IPS-15b (cell line): ENCODE results near the gene RNLS.

Experiments
- H3K27me3 ChIP-seq: one replicate; pipeline ENCODE4 v1.6.1; 2013; ENCODE audit warnings: low read length; ENCODE audit not compliant: control insufficient read depth, insufficient read depth
- H3K36me3 ChIP-seq: one replicate; pipeline ENCODE4 v1.6.1; 2013; ENCODE audit warnings: low read length; ENCODE audit not compliant: control insufficient read depth, insufficient read depth
- H3K4me1 ChIP-seq: one replicate; pipeline ENCODE4 v1.6.1; 2013; ENCODE audit warnings: mild to moderate bottlenecking, low read length; ENCODE audit not compliant: control insufficient read depth, insufficient read depth
- H3K4me3 ChIP-seq: one replicate; pipeline ENCODE4 v1.5.1; 2013; ENCODE audit warnings: low read depth, low read length
- H3K9ac ChIP-seq: one replicate; pipeline ENCODE4 v1.6.1; 2013; ENCODE audit warnings: low read depth, mild to moderate bottlenecking, low read length
- H3K9me3 ChIP-seq: one replicate; pipeline ENCODE4 v1.6.1; 2013; ENCODE audit warnings: mild to moderate bottlenecking, low read length; ENCODE audit not compliant: control insufficient read depth, insufficient read depth

RNLS gene

DNA sequence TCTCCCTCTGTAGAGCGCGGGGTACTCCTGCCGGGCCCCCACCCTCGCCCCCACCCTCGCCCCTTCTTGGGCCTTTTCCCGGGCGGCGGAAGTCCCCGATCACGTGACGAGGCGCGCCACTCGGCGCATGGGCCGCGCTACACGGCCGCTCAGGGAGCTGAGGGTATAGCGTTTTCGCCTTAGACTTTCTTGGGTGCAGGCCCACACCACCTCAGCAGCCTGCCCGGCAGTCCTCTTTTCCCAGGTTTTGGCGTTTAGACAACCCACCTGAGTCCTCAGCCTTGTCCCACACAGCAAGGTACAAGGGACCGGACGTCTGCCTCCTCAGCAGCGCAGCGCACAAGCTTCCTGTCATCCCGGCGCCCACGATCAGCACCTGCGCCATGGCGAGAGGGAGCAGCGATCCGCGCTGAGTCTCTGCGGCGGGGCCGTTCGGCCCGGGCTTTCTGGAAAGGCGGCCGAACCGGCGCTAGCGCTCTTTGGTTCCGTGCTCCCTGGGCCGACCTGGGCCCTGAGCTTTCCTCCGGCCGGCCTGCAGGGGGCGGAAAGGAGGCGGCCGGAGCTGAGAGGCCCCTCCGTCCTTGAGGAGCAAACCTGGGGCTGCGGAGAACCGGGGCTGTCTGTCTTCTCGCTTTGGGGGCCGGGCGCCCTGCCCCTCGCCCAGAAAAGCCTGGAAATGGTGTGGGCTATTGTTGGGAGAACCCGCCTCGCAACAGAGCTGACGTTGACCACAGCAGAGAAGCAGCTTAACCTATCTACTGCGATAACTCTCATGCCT, at the start of gene RNLS:
Gene RNLS (minus strand): TSS at position 513 of the 778 bp plus-strand sequence.
- no peaks in the 10 kb centered on the region for H3K9me3 ChIP-seq
- H3K36me3 ChIP-seq: no peaks in the 10 kb centered on the region
- H3K4me3 ChIP-seq: peak within 1 kb of the TSS; percentile 92
- no peaks in the 10 kb centered on the region for H3K4me1 ChIP-seq
- H3K27me3 ChIP-seq: peaks cover 8% of the 10 kb centered on the region
- peak within 1 kb of the TSS; percentile 88 for H3K9ac ChIP-seq

DNA sequence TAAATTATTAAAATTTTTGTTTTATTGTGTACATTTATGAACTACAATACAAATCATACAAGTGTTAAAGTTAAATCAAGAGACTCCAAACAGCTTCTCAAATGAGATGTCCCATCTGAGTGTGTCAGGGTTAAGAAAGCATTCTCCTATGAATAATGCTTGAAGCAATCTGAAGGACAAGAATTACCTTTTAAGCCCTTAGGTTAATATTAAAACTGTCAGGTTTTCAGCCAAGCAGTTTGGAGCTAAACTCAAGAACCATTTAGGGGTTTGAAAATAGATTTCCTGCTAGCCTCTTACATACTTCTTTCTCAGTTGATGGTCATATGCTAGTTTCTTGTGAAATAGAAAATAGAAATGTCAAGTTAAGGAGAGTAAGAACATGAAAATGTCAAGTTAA, 41.7 kb upstream of the RNLS start:
- no peaks in the 10 kb centered on the region for H3K9me3 ChIP-seq
- no peaks in the 10 kb centered on the region for H3K4me1 ChIP-seq
- H3K4me3 ChIP-seq: no peak overlapping the region
- H3K9ac ChIP-seq: no peak overlapping the region
- H3K27me3 ChIP-seq: no peaks in the 10 kb centered on the region
- H3K36me3 ChIP-seq: no peaks in the 10 kb centered on the region

DNA sequence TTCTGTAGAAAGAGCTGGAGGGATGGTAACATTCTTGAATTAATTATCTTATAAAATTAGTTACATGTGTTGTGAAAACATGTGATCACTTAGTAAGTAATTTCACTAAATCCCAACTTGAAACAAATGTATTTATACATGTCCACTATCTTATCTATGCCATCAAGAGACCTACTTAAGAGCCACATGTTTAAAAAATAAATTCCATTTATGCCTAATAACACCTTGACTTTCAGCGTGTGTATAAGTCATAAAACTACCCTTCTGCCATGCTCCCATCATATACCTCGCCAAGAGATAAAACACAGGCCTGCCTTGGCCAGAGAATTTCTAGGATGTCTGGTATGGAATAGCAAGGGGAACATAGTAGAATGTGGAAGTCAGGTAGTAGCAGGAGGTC, 40.7 kb upstream of the RNLS start:
- no peaks in the 10 kb centered on the region for H3K27me3 ChIP-seq
- H3K36me3 ChIP-seq: no peaks in the 10 kb centered on the region
- H3K9ac ChIP-seq: no peak overlapping the region
- no peak overlapping the region for H3K4me3 ChIP-seq
- H3K9me3 ChIP-seq: no peaks in the 10 kb centered on the region
- H3K4me1 ChIP-seq: no peaks in the 10 kb centered on the region

DNA sequence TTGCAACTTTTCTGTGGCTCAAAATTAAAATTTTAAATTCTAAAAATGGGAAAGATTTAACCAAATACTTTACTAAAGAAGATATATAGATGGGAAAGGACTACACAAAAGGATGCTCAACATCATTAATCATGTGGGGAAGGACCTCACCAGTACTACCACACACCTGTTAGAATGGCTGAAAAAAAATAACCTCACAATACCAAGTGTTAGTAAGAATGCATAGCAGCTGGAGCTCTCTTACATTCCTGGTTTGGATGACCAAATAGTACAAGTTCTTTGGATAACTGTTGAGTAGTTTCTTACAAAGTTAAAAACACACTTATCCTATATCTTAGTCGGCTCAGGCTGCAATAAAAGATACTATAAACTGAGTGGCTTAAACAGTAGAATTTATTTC, 37.3 kb upstream of the RNLS start:
- H3K4me3 ChIP-seq: no peak overlapping the region
- no peaks in the 10 kb centered on the region for H3K27me3 ChIP-seq
- no peaks in the 10 kb centered on the region for H3K9me3 ChIP-seq
- no peaks in the 10 kb centered on the region for H3K36me3 ChIP-seq
- H3K4me1 ChIP-seq: no peaks in the 10 kb centered on the region
- no peak overlapping the region for H3K9ac ChIP-seq

DNA sequence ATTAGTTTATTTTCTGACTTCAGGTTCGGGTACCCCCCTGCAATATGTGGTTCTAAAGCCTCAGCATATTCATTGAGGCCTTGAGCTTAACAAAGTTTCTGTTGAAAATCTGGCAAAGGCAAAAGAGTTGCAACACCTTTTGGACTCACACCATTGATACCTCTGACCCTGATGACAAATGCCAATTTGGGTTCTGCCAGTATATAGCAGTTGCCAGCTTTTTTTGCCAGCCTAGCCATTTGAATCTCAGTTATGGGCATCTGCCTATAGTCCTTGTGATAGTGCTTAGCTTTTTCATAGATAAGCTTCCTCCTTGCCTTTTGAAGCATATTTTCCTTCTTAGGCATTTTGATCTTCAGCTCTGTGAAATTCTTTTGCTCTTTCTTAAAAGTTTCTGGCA, 35.4 kb upstream of the RNLS start:
- Histone ChIP-seq H3K4me1 (no peaks in the 10 kb centered on the region), H3K9me3 (no peaks in the 10 kb centered on the region), H3K36me3 (no peaks in the 10 kb centered on the region), H3K9ac (no peak overlapping the region), H3K4me3 (no peak overlapping the region), H3K27me3 (no peaks in the 10 kb centered on the region)

DNA sequence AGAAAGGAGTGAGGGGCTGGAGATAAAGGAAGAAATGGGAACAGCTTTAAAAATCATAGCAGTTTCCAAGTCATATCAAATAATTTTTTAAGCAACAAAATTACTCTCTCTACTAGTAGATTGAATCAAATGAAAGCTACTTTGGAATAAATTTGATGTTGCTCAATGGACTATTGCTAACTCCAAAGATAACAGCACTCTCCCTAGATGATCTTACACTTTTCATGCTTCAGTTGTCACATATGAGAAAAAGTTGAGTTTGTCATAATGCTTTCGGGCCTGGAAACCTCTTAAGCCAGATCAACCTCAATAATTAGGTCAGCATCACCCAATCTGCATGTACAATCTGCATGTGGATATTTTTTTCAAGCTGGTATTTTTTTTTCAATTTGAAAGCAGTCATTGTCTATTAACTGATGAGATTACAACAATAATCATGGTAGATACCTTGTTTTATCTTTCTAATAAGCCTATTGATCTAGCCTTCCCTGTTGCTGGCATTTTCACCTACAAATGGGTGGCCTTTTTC, 34.7 kb upstream of the RNLS start:
- no peaks in the 10 kb centered on the region for H3K27me3 ChIP-seq
- H3K9ac ChIP-seq: no peak overlapping the region
- no peak overlapping the region for H3K4me3 ChIP-seq
- no peaks in the 10 kb centered on the region for H3K9me3 ChIP-seq
- H3K36me3 ChIP-seq: no peaks in the 10 kb centered on the region
- no peaks in the 10 kb centered on the region for H3K4me1 ChIP-seq

DNA sequence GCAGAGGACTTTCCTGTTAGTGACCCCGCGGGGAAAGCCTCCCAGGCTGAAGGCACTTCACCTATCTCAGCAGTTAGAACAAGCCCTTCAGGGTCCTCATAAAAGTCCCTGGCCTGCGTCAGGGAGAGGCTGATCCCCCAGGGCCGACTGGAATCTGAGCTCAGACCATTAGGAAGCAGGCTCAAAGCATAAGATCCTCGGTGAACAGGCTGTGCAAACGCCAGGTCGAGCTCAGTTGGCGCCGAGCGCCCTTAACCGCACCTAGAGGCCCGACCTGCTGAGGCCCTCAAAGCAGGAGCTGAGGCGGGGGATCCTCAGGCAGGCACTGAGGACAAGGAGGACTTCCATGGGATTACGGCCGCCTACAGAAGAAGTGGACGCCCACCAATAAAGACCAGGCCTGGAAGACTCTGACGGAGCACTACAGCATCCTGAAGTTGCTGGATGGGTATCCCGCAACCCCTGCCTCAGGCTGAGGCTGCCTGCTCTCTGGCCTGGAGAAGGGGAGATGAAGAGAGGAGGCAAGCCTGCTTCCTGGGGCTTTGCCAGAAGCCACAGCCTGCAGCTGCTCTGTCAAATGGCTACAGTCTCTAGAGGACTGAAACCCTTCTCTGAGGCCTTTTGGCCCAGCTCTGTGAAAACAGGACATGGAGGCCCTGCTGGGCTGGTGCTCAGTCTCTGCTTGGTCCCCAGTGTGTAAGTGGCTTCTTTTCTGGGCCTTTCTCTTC, 33.3 kb upstream of the RNLS start:
- Histone ChIP-seq H3K9me3 (no peaks in the 10 kb centered on the region), H3K4me1 (no peaks in the 10 kb centered on the region), H3K9ac (no peak overlapping the region), H3K27me3 (no peaks in the 10 kb centered on the region), H3K4me3 (no peak overlapping the region), H3K36me3 (no peaks in the 10 kb centered on the region)

DNA sequence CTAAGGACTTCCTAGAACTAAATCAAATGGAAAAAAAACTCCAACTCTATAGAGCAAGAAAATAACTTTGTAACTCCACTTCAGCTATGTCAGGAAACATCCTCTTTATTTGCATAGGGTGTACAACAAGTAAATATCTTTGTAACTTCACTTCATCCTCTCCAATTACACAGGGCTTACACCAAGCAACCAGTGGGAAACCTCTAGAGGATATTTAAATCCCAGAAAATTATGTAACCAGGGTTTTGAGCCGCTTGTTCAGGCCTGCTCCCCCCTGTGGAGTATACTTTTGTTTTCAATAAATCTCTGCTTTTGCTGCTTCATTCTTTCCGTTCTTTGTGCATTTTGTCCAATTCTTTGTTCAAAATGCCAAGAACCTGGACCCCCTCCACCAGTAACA, 25.7 kb upstream of the RNLS start:
- H3K4me3 ChIP-seq: no peak overlapping the region
- no peaks in the 10 kb centered on the region for H3K4me1 ChIP-seq
- no peaks in the 10 kb centered on the region for H3K36me3 ChIP-seq
- H3K27me3 ChIP-seq: no peaks in the 10 kb centered on the region
- no peaks in the 10 kb centered on the region for H3K9me3 ChIP-seq
- H3K9ac ChIP-seq: no peak overlapping the region

DNA sequence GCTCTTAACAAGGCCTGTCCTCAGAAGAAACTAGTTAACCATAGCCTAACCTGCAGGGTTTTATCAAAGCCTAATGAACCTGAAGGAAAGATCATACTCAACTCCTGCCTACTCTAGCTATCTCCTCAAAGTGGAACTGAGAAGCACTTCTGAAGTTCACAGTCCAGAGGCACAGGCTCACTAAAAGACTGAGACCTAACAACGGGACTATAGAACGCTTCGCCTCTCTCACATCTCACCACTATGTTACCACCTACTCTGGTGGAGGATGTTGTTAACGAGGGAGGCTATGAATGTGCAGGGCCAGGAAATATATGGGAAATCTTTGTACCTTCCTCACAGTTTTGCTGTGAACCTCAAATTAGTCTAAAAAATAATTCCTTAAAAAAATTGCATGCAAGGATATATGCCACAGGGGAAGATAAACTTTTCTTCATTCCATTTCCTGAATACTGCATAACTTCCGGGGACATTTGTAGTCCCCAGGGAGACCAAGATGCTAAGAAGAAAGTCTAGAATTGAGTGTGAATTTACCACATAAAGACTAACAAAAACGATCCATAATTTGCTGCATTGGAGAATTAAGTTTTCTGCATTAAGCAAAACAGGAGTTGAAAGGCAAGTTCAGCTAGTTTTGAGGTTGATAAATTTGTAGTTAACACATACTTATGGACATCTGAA, 25.1 kb upstream of the RNLS start:
- no peaks in the 10 kb centered on the region for H3K36me3 ChIP-seq
- no peak overlapping the region for H3K9ac ChIP-seq
- no peaks in the 10 kb centered on the region for H3K27me3 ChIP-seq
- H3K4me3 ChIP-seq: no peak overlapping the region
- no peaks in the 10 kb centered on the region for H3K9me3 ChIP-seq
- no peaks in the 10 kb centered on the region for H3K4me1 ChIP-seq

DNA sequence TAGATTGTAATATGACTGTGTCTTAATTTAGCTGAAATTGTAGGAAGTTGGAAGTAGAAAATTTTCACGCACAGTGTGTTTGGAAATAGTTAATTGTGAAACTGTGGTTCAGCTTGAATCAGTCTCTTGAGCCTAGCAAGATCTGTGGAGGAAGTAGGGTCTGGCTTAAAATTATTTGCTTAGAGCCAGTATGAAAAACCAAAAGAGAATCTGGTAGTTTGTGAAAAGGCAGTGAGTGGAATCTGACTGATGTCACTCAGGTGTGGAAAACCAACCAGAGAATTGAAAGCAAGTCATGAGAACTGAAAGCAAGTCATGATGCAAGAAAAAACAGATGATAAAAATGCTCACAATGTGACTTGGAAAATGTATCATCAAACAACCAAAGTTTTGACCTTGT, 14.9 kb upstream of the RNLS start:
- H3K36me3 ChIP-seq: no peaks in the 10 kb centered on the region
- peaks cover 3% of the 10 kb centered on the region for H3K27me3 ChIP-seq
- H3K4me3 ChIP-seq: no peak overlapping the region
- no peaks in the 10 kb centered on the region for H3K9me3 ChIP-seq
- H3K4me1 ChIP-seq: no peaks in the 10 kb centered on the region
- no peak overlapping the region for H3K9ac ChIP-seq

DNA sequence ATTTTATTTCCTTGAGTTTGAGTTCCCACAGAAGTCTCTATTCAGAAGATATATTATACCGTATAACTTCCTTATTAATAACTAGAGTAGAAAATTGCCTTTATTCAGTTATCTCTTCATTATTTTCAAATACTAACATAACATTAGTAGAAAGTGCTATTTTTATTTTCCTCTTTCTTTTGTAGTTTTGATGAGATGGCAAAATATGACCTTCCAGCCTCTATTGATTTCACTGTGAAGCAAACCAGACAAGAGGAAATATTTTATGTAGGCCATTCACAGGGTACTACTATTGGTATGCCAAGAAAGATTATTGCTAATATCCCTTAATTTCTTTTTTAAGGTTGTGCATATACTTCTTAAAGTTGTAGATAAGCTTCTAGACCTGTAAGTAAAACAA, 11.4 kb upstream of the RNLS start:
- no peak overlapping the region for H3K9ac ChIP-seq
- peaks cover 13% of the 10 kb centered on the region for H3K27me3 ChIP-seq

More for the DNA sequence above, 11.4 kb upstream of the RNLS start:
- Histone ChIP-seq H3K4me3 (no peak overlapping the region), H3K36me3 (no peaks in the 10 kb centered on the region), H3K4me1 (no peaks in the 10 kb centered on the region), H3K9me3 (no peaks in the 10 kb centered on the region)
